Trophoblast cell (in vitro differentiated cells and primary cell): ENCODE results near the gene CRLF2.

Source experiments
- DNase-seq, 2 donors: peaks; one replicate each; pipeline ENCODE4 v3.0.0-alpha.2; 2016
- H2AFZ ChIP-seq: 2 replicates; pipeline ENCODE4 v1.6.1; 2013; ENCODE audit warnings: low read length, moderate library complexity, mild to moderate bottlenecking; ENCODE audit not compliant: insufficient read depth, poor library complexity
- H2AK5ac ChIP-seq: 2 replicates; pipeline ENCODE4 v1.6.1; 2013; ENCODE audit warnings: mild to moderate bottlenecking, low read length
- H2BK120ac ChIP-seq: 2 replicates; pipeline ENCODE4 v1.6.1; 2013; ENCODE audit warnings: low read length, mild to moderate bottlenecking, moderate library complexity; ENCODE audit not compliant: insufficient read depth, poor library complexity
- H2BK12ac ChIP-seq: 2 replicates; pipeline ENCODE4 v1.6.1; 2013; ENCODE audit warnings: mild to moderate bottlenecking, low read length, moderate library complexity
- H2BK5ac ChIP-seq: 2 replicates; pipeline ENCODE4 v1.6.1; 2013; ENCODE audit warnings: low read length, low read depth, moderate library complexity, mild to moderate bottlenecking; ENCODE audit not compliant: poor library complexity
- H3K14ac ChIP-seq: 2 replicates; pipeline ENCODE4 v1.6.1; 2013; ENCODE audit warnings: mild to moderate bottlenecking, low read length
- H3K18ac ChIP-seq: 2 replicates; pipeline ENCODE4 v1.6.1; 2013; ENCODE audit warnings: mild to moderate bottlenecking, low read length
- H3K23ac ChIP-seq: 2 replicates; pipeline ENCODE4 v1.6.1; 2013; ENCODE audit warnings: low read length
- H3K27ac ChIP-seq: 2 replicates; pipeline ENCODE4 v1.5.1; 2013; ENCODE audit warnings: low read depth, mild to moderate bottlenecking, inconsistent platforms, low read length, moderate library complexity
- H3K27me3 ChIP-seq: 2 replicates; pipeline ENCODE4 v1.6.1; 2013; ENCODE audit warnings: inconsistent platforms, mild to moderate bottlenecking, low read length, moderate library complexity; ENCODE audit not compliant: insufficient read depth
- H3K36me3 ChIP-seq, 2 experiments: 1 replicate in 1 of 2; 2 replicates in 1 of 2; pipeline ENCODE4 v1.6.1; 2013; ENCODE audit warnings: low read length in 2 of 2, mild to moderate bottlenecking in 2 of 2, moderate library complexity in 1 of 2; ENCODE audit not compliant: insufficient read depth in 2 of 2, control insufficient read depth in 1 of 2
- H3K4ac ChIP-seq: 2 replicates; pipeline ENCODE4 v1.6.1; 2013; ENCODE audit warnings: low read depth, mild to moderate bottlenecking, low read length, moderate library complexity
- H3K4me1 ChIP-seq, 2 experiments: 1 replicate in 1 of 2; 2 replicates in 1 of 2; pipeline ENCODE4 v1.6.1; 2013; ENCODE audit warnings: low read length in 2 of 2, mild to moderate bottlenecking in 2 of 2, moderate library complexity in 1 of 2; ENCODE audit not compliant: insufficient read depth in 2 of 2, control insufficient read depth in 1 of 2
- H3K4me2 ChIP-seq: 2 replicates; pipeline ENCODE4 v1.6.1; 2013; ENCODE audit warnings: inconsistent platforms, mild to moderate bottlenecking, low read length, moderate library complexity
- H3K4me3 ChIP-seq: 2 replicates; pipeline ENCODE4 v1.5.1; 2013; ENCODE audit warnings: mild to moderate bottlenecking, low read depth, low read length, inconsistent platforms
- H3K79me1 ChIP-seq: one replicate; pipeline ENCODE4 v1.6.1; 2013; ENCODE audit warnings: low read length
- H3K79me2 ChIP-seq: 2 replicates; pipeline ENCODE4 v1.6.1; 2013; ENCODE audit warnings: low read length, mild to moderate bottlenecking; ENCODE audit not compliant: control insufficient read depth, insufficient read depth, poor library complexity
- H3K9ac ChIP-seq: 2 replicates; pipeline ENCODE4 v1.6.1; 2013; ENCODE audit warnings: mild to moderate bottlenecking, low read length
- H3K9me3 ChIP-seq: 2 replicates; pipeline ENCODE4 v1.6.1; 2013; ENCODE audit warnings: low read depth, mild to moderate bottlenecking, control low read depth, inconsistent platforms, low read length; ENCODE audit not compliant: insufficient read depth
- H4K12ac ChIP-seq: 2 replicates; pipeline ENCODE4 v1.6.1; 2013; ENCODE audit warnings: low read depth, mild to moderate bottlenecking, low read length, moderate library complexity
- H4K8ac ChIP-seq: 2 replicates; pipeline ENCODE4 v1.6.1; 2013; ENCODE audit warnings: low read depth, mild to moderate bottlenecking, low read length, moderate library complexity
- H4K91ac ChIP-seq: one replicate; pipeline ENCODE4 v1.6.1; 2013; ENCODE audit warnings: low read depth, mild to moderate bottlenecking, low read length, moderate library complexity
- WGBS: extraction: QIAGEN DNeasy Blood & Tissue Kit; methylation state at CpG from one replicate; pipeline ENCODE4 v1.1.7; 2013; ENCODE audit warnings: missing lambda C conversion rate; ENCODE audit not compliant: insufficient read length, insufficient coverage; ENCODE audit errors: extremely low coverage; 5-methylcytosine and 5-hydroxymethylcytosine counted together

CRLF2 gene

DNA sequence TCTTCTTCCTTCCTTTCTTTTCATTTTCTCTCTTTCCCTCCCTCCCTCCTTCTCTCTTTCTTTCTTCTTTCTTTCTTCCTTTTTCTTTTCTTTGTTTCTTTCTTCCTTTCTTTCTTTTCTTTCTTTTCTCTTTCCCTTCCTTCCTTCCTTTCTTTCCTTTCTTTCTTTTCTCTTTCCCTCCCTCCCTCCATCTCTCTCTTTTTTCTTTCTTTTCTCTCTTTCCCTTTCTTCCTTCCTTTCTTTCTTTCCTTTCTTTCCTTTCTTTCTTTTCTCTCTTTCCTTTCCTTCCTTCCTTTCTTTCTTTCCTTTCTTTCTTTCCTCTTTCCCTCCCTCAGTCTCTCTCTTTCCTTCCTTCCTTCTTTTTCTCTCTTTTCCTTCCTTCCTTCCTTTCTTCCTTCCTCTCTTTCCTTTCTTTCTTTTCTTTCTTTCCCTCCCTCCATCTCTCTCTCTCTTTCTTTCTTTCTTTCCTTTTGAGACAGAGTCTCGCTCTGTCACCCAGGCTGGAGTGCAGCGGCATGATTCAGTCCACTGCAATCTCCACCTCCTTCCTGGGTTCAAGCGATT lies 44.4 kb downstream of the CRLF2 start:
- WGBS, result no CpG with 5 or more reads among the region's 3 CpGs
- Histone ChIP-seq H3K4me1 (no peaks in the 10 kb centered on the region), H3K79me1 (no peaks in the 10 kb centered on the region), H4K91ac (no peak overlapping the region), H2BK12ac (no peak overlapping the region), H2AK5ac (no peak overlapping the region), H3K18ac (no peak overlapping the region), H2AFZ (no peak overlapping the region), H2BK120ac (no peak overlapping the region), H3K36me3 (no peaks in the 10 kb centered on the region), H3K27ac (no peak overlapping the region), H3K14ac (no peak overlapping the region), H3K4me3 (no peak overlapping the region), H3K4ac (no peak overlapping the region), H3K23ac (no peak overlapping the region), H4K8ac (no peak overlapping the region), H3K27me3 (no peaks in the 10 kb centered on the region), H3K4me2 (no peak overlapping the region), H3K79me2 (no peaks in the 10 kb centered on the region), H3K9ac (no peak overlapping the region), H4K12ac (no peak overlapping the region), H3K9me3 (no peaks in the 10 kb centered on the region), H2BK5ac (no peak overlapping the region)
- no peak for DNase-seq

DNA sequence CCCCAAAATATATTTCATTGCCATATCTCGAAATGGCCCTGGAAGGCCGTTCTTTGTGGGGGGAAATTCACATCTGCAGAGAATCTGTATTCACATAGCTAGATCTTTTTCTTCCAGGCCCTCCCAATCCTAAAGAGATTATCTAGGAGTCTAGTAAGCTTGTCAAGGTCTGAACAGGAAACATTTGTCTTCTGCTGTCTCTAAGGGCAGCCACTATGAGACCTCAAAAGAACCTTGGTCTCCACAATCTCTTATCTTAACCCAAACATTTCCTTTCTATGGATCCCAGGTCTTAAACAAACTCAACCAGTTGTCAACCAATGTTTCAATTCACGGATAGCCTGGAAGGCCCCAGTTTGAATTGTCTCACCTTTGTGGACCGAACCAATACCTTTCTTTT lies 45.0 kb downstream of the CRLF2 start:
- Histone ChIP-seq H3K79me2 (no peaks in the 10 kb centered on the region), H3K4me1 (no peaks in the 10 kb centered on the region), H3K79me1 (no peaks in the 10 kb centered on the region), H3K14ac (no peak overlapping the region), H2BK12ac (no peak overlapping the region), H3K4ac (no peak overlapping the region), H3K36me3 (no peaks in the 10 kb centered on the region), H2BK5ac (no peak overlapping the region), H2AK5ac (no peak overlapping the region), H4K91ac (no peak overlapping the region), H3K27me3 (no peaks in the 10 kb centered on the region), H4K12ac (no peak overlapping the region), H3K9me3 (no peaks in the 10 kb centered on the region), H2AFZ (no peak overlapping the region), H4K8ac (no peak overlapping the region), H3K4me2 (no peak overlapping the region), H3K4me3 (no peak overlapping the region), H3K18ac (no peak overlapping the region), H2BK120ac (no peak overlapping the region), H3K9ac (no peak overlapping the region), H3K27ac (no peak overlapping the region), H3K23ac (no peak overlapping the region)
- no CpG with 5 or more reads among the region's 4 CpGs for WGBS
- DNase-seq, result no peak

DNA sequence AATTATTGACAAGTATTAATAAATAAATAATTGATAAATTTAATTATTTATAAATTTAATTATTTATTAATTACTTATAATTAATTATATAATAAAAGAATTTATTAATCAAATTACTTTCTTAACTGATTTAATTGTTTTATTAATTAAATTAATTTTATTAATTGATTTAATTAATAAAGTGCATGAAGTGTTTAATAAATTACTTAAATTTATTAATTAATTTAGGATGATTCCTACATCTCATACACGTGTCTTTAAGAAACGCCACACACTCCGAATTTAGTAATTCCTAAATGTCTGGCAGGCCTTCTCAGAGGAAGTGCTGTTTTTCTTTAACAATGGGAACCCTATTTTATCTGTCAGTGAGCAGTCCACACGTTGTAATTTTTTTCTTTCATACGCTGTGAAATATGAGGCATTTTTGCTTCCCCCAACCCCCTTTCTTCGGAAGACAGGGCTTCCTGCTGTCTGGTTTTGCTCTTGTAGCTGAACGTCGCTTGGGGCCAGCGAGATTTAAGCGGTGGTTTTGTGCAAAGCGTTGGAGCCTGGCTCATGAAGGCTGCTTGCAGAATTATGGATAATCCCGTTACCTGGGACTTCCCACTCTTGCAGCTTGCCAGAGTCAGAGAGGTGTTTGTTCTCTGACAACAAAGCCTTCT lies 46.8 kb downstream of the CRLF2 start:
- no peak overlapping the region for H3K4ac ChIP-seq

GRCh38 chrX:1164322-1165288 lies 47.8 kb downstream of the CRLF2 start:
- WGBS, result no CpG with 5 or more reads among the region's 18 CpGs
- Histone ChIP-seq H3K27me3 (no peaks in the 10 kb centered on the region), H4K8ac (no peak overlapping the region), H4K12ac (no peak overlapping the region), H2BK12ac (no peak overlapping the region), H3K4ac (no peak overlapping the region), H3K18ac (no peak overlapping the region), H3K4me2 (no peak overlapping the region), H3K9me3 (no peaks in the 10 kb centered on the region), H4K91ac (no peak overlapping the region), H3K79me1 (no peaks in the 10 kb centered on the region), H3K23ac (no peak overlapping the region), H3K9ac (no peak overlapping the region), H2AFZ (no peak overlapping the region), H3K4me1 (no peaks in the 10 kb centered on the region), H2BK5ac (no peak overlapping the region), H3K4me3 (no peak overlapping the region), H2AK5ac (no peak overlapping the region), H3K79me2 (no peaks in the 10 kb centered on the region), H3K14ac (no peak overlapping the region), H3K27ac (no peak overlapping the region), H2BK120ac (no peak overlapping the region), H3K36me3 (no peaks in the 10 kb centered on the region)
- DNase-seq, result peak; percentile 21 to 35

More for the DNA sequence above, 46.8 kb downstream of the CRLF2 start:
- H3K79me1 ChIP-seq, result no peaks in the 10 kb centered on the region
- H4K8ac ChIP-seq, result no peak overlapping the region
- H2BK12ac ChIP-seq, result no peak overlapping the region
- no peaks in the 10 kb centered on the region for H3K36me3 ChIP-seq
- no peak overlapping the region for H4K91ac ChIP-seq
- no peak overlapping the region for H3K14ac ChIP-seq
- peak; percentile 65 to 81 for DNase-seq
- H3K4me3 ChIP-seq, result no peak overlapping the region
- no peak overlapping the region for H2BK120ac ChIP-seq
- H3K27ac ChIP-seq, result peak overlapping the region; percentile 53
- no peak overlapping the region for H3K9ac ChIP-seq
- no peaks in the 10 kb centered on the region for H3K79me2 ChIP-seq
- WGBS, result no CpG with 5 or more reads among the region's 12 CpGs
- no peak overlapping the region for H4K12ac ChIP-seq
- H3K18ac ChIP-seq, result no peak overlapping the region
- no peak overlapping the region for H2AK5ac ChIP-seq
- no peaks in the 10 kb centered on the region for H3K9me3 ChIP-seq
- no peaks in the 10 kb centered on the region for H3K4me1 ChIP-seq
- no peak overlapping the region for H3K23ac ChIP-seq
- H3K4me2 ChIP-seq, result no peak overlapping the region
- no peak overlapping the region for H2AFZ ChIP-seq
- H3K27me3 ChIP-seq, result no peaks in the 10 kb centered on the region
- H2BK5ac ChIP-seq, result no peak overlapping the region
